GM12864 (cell line): ENCODE measurements around the gene SLC9A8.

ENCODE experiments used
- DNase-seq: peaks from one replicate; pipeline ENCODE4 v3.0.0-alpha.2; 2011; ENCODE audit warnings: low read depth
- H3K4me3 ChIP-seq: 2 replicates; pipeline ENCODE4 v1.5.1; 2011; ENCODE audit warnings: mild to moderate bottlenecking, low read depth, low read length, control low read depth
- CTCF ChIP-seq: IDR thresholded peaks from 2 replicates; pipeline ENCODE4 v1.5.1; 2011; ENCODE audit warnings: low read depth, mild to moderate bottlenecking, moderate library complexity, low read length, control low read depth, inconsistent platforms; ENCODE audit errors: missing control alignments

Gene SLC9A8

DNA sequence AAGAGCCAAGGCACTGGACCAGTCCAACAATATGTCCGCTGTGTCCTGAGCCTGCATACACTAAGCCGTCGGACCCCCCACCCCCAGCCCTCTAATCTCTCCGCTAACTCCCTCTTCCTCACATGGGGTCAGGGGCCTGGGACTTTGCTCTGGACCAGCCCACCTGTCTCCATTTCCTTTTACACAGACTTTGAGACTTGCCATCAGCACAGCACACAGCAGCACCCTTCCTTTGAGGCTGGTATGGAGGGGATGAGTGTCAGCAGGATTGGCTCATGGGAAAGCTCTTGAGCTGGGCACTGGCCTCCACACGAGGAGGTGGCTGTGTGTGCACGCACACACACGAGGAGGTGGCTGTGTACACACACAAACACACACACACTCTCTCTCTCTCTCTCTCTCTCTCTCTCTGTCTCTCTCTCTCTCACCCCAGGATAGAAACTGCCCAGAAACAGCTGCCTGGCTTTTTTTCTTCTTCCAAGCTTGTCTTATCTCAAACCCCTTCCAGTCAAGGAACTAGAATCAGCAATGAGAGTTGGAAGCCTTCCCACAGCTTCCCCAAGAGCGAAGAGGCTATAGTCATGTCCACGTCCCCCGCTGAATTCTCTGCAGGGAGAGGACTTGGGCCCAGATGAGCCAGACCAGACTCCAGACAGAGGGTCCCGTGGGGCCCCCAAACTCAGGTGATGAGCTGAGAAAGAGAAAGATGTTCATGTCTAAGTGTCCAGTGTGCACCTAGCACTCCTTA lies 18.6 kb downstream of the SLC9A8 start:
- no peak for DNase-seq
- TF ChIP-seq CTCF: no peak
- H3K4me3 ChIP-seq: no peak overlapping the region

DNA sequence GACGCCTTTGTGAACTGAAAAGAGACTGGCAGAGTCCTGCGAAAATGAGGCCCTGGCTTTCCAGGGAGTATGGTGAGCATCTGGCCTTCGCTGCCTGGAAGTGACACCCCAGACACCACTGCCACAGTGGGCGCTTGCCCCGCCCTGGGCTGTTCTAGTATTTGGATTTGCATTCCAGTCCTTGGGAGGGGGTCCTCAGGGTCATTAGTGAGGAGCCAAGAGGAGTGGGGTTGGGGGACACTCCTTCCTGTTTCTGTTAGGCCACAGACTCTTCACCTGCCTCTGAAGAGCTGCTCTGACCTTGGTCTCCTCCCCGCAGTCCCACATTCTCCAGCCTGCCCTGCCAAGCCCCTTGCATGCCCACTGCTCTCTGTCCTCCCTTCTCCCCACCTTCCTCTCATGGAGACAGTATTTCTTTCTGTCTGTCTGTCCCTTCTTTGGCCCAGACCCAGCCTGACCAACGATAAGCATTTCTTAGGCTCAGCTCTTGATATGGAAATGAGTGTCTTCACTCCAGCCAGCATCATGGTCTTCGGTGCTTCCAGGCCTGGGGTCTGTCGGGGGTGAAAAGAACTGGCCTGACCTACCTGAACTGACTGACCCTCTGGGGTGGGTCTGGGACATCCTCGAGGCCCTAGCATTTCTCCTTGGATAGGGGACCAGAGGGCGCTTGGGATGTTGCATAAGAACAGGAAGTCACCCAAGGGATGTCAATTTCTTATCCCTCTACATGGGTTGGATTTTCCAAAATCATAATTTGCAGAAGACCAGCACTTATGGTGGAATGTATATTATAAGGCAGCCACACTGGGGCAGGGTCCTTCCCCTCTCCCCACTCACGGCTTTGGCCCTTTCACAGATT lies 19.4 kb downstream of the SLC9A8 start:
- DNase-seq: no peak
- TF ChIP-seq CTCF: no peak
- no peak overlapping the region for H3K4me3 ChIP-seq

- no peak for TF ChIP-seq CTCF
Measured at GRCh38 chr20:49832632-49833327, 20.2 kb downstream of the SLC9A8 start.

DNA sequence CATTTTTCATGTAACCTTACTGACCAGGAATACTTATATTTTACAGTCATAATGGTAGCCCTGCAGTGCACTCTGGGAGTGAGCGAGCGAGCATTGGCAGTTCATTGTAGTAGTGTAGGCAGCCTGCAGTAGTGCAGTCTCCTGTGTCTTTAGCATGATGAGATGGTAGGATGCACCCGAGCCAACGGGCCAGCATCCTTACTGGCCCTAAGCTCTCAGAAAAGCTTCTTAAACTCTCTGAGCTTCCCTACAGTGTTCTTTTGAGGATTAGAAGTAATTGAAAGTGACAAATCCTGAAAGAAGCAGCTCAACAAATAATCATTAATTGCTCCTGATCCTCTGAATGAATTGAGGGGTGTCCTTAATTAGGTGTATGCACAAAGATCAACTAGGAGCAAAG lies 20.9 kb downstream of the SLC9A8 start:
- no peak for TF ChIP-seq CTCF
- H3K4me3 ChIP-seq: no peak overlapping the region
- DNase-seq: no peak

More at GRCh38 chr20:49832632-49833327, 20.2 kb downstream of the SLC9A8 start:
- no peak for DNase-seq
- no peak overlapping the region for H3K4me3 ChIP-seq

GRCh38 chr20:49835031-49835430 lies 22.4 kb downstream of the SLC9A8 start:
- no peak for DNase-seq
- H3K4me3 ChIP-seq: no peak overlapping the region
- no peak for TF ChIP-seq CTCF

- no peak overlapping the region for H3K4me3 ChIP-seq
- no peak for TF ChIP-seq CTCF
- DNase-seq: no peak
Measured at GRCh38 chr20:49838546-49838945, 25.9 kb downstream of the SLC9A8 start.
